Gastroesophageal sphincter (tissue), 3 donors: Measurements from ENCODE around the gene HTRA1.

Experiments
- CTCF ChIP-seq, 4 experiments: fragments of 200-600 bp in 2 of 4; fragments of 450-650 bp in 2 of 4; sonication (generic) in 1 of 4; IDR thresholded peaks; one replicate each; pipeline ENCODE4 v1.5.1; 2017 to 2019; ENCODE audit warnings: antibody characterized with exemption in 4 of 4, mild to moderate bottlenecking in 2 of 4, moderate library complexity in 2 of 4
- EP300 ChIP-seq: sonication (generic); formaldehyde crosslinking; IDR thresholded peaks from one replicate; pipeline ENCODE4 v1.6.1; 2017; ENCODE audit warnings: antibody characterized with exemption, mild to moderate bottlenecking

GRCh38 chr10:122424059-122424458 lies 37.3 kb upstream of the HTRA1 start:
- TF ChIP-seq CTCF (IDR thresholded peaks at IDR 0.05): no peak
- no peak for TF ChIP-seq EP300
